Measurements from ENCODE around the gene KCNA10.

Gene KCNA10

GRCh38 chr1:110477445-110477957, 41.5 kb downstream of the KCNA10 start:
- DNase-seq (ENCODE audit: low read depth), result no peak

GRCh38 chr1:110477041-110477440, 41.9 kb downstream of the KCNA10 start:
- DNase-seq (ENCODE audit: low read depth), result no peak

- DNase-seq (ENCODE audit: low read depth), result no peak
Measured at GRCh38 chr1:110476028-110476765, 42.8 kb downstream of the KCNA10 start.

GRCh38 chr1:110475362-110476027, 43.5 kb downstream of the KCNA10 start:
- no peak for DNase-seq (ENCODE audit: low read depth)

GRCh38 chr1:110474444-110474843, 44.5 kb downstream of the KCNA10 start:
- no peak for DNase-seq (ENCODE audit: low read depth)

- DNase-seq (ENCODE audit: low read depth), result no peak
Measured at GRCh38 chr1:110472546-110472945, 46.4 kb downstream of the KCNA10 start.

GRCh38 chr1:110471131-110471530, 47.8 kb downstream of the KCNA10 start:
- no peak for DNase-seq (ENCODE audit: low read depth)

All from activated T-cell treated with anti-CD3 and anti-CD28 coated beads for 24 hours (primary cell).